Stimulated activated naive CD8-positive, alpha-beta T cell treated with anti-CD3 and anti-CD28 coated beads, Interleukin-15, Interleukin-2, amounts not matched to agents 100 ng/mL and 50 ng/mL, for 24 hours (primary cell): ENCODE results near the gene TYR.

Experiments used
- H3K27ac Mint-ChIP-seq: one replicate; pipeline ENCODE4 v1.8.0; 2021; ENCODE audit warnings: mild to moderate bottlenecking, mixed read lengths
- H3K27me3 Mint-ChIP-seq: one replicate; pipeline ENCODE4 v1.8.0; 2021; ENCODE audit warnings: mixed read lengths
- H3K36me3 Mint-ChIP-seq: one replicate; pipeline ENCODE4 v1.8.0; 2021; ENCODE audit warnings: low read depth, mixed read lengths
- H3K4me1 Mint-ChIP-seq: one replicate; pipeline ENCODE4 v1.8.0; 2021; ENCODE audit warnings: low read depth, mixed read lengths
- H3K4me3 Mint-ChIP-seq: one replicate; pipeline ENCODE4 v1.8.0; 2021; ENCODE audit warnings: mild to moderate bottlenecking, mixed read lengths
- H3K9me3 Mint-ChIP-seq: one replicate; pipeline ENCODE4 v1.8.0; 2021; ENCODE audit warnings: mixed read lengths

TYR gene

DNA sequence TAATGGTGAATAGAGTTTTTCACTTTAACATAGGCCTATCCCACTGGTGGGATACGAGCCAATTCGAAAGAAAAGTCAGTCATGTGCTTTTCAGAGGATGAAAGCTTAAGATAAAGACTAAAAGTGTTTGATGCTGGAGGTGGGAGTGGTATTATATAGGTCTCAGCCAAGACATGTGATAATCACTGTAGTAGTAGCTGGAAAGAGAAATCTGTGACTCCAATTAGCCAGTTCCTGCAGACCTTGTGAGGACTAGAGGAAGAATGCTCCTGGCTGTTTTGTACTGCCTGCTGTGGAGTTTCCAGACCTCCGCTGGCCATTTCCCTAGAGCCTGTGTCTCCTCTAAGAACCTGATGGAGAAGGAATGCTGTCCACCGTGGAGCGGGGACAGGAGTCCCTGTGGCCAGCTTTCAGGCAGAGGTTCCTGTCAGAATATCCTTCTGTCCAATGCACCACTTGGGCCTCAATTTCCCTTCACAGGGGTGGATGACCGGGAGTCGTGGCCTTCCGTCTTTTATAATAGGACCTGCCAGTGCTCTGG is at the start of gene TYR:
Gene TYR, plus strand, starts transcription at position 185 of the 541 bp plus-strand sequence. Its CDS starts 79 bp downstream, at position 264.
- Mint-ChIP-seq H3K36me3 (no peaks in the 10 kb centered on the region), H3K27ac (no peak within 1 kb of the TSS), H3K4me3 (no peak within 1 kb of the TSS), H3K4me1 (no peaks in the 10 kb centered on the region), H3K27me3 (no peaks in the 10 kb centered on the region), H3K9me3 (no peaks in the 10 kb centered on the region)

DNA sequence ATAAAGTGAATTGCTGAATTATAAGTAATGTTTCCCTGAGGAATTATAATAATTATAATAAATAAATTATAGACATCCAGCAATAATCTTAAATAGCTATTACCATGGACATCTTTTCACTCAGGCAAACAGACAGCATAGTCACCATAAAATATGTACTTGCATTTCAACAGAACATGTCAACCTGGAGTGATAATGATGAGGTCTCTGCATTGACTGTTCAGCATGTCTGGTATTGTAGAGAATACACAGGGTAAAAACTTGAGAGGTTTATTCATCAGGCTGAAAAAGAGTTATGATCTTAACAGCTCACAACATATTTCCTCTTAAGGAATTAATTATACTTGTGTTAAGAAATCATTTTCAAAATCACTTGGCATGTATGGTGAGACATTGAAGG is 41.1 kb upstream of the TYR start:
- no peaks in the 10 kb centered on the region for H3K36me3 Mint-ChIP-seq
- H3K27ac Mint-ChIP-seq, result no peak overlapping the region
- H3K4me3 Mint-ChIP-seq, result no peak overlapping the region
- no peaks in the 10 kb centered on the region for H3K4me1 Mint-ChIP-seq
- H3K9me3 Mint-ChIP-seq, result no peaks in the 10 kb centered on the region
- H3K27me3 Mint-ChIP-seq, result no peaks in the 10 kb centered on the region

DNA sequence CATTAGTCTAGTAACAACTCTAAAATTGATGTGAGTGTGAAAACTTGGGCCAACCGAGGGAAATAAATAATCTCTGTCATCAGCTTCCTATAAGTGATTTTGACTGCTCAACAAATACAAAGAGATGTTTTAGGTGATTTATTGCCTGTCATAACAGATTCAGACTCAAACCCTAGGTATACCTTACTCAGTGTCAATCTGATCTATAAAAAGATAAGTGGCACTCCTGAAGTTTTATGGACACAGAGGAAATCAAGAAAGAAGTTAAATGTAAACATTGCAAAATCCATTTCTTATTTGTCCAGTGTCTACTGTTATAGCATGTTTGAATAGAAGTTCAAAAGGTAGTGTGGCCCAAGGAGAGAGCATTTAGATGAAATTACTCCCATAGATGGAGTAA is 30.4 kb upstream of the TYR start:
- no peaks in the 10 kb centered on the region for H3K4me1 Mint-ChIP-seq
- no peak overlapping the region for H3K4me3 Mint-ChIP-seq

DNA sequence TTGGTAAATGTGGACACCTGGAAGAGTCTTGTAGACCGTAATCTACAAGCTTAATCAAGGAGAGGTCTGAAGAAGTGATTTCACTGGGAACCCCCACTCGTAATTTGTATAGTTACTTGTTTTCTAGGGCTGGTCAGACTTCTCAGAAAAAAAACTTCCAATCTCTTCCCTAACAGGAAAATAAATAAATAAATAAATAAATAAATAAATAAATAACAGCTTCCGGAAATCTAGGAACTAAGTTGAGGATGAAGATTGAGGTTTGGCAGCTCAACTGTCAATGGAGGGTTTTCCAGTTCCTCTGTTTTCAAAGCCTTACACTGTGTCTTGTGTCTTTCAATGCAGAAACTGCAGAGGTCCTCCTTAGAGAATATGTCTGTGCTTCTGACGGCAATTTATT is 17.7 kb upstream of the TYR start:
- H3K4me3 Mint-ChIP-seq, result no peak overlapping the region
- no peak overlapping the region for H3K27ac Mint-ChIP-seq
- H3K36me3 Mint-ChIP-seq, result no peaks in the 10 kb centered on the region
- no peaks in the 10 kb centered on the region for H3K27me3 Mint-ChIP-seq
- no peaks in the 10 kb centered on the region for H3K4me1 Mint-ChIP-seq
- no peaks in the 10 kb centered on the region for H3K9me3 Mint-ChIP-seq

More for the DNA sequence above, 30.4 kb upstream of the TYR start:
- no peak overlapping the region for H3K27ac Mint-ChIP-seq
- no peaks in the 10 kb centered on the region for H3K27me3 Mint-ChIP-seq
- no peaks in the 10 kb centered on the region for H3K9me3 Mint-ChIP-seq
- H3K36me3 Mint-ChIP-seq, result no peaks in the 10 kb centered on the region

DNA sequence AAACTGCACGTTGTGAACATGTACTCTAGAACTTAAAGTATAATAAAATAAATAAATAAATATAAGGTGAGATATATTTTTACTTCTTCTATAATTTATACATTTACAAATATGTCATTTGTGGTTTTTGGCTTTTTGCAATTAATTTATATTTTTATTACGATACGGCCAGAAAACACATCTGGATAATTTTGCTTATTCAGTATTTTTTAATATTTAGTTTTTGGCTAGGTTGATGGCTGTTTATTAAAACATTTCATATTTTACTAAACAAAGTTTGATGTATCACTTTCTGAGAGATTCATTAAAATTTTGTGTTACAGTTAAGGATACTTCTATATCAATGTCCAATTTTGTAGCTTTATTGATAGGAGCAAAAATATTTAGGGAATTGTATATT is 15.7 kb upstream of the TYR start:
- Mint-ChIP-seq H3K4me1 (no peaks in the 10 kb centered on the region), H3K9me3 (no peaks in the 10 kb centered on the region), H3K27me3 (no peaks in the 10 kb centered on the region), H3K27ac (no peak overlapping the region), H3K36me3 (no peaks in the 10 kb centered on the region), H3K4me3 (no peak overlapping the region)

DNA sequence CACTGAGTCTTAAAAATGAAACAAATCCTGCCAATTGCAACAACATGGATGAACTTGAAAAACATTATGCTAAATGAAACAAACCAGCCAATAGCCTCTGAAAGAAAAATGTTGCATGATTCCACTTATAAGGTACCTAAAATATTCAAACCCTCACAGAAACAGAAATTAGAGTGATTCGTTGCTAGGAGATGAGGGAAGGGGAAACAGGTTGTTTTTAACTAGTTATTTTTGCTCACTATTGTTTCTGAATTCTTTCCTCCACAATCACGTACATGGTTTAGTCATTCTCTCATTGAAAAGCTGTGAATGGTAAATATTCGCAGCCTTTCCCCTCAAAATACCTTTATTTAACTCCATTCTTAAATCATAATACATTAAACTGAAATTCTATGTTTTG is 14.0 kb upstream of the TYR start:
- Mint-ChIP-seq H3K36me3 (no peaks in the 10 kb centered on the region), H3K27me3 (no peaks in the 10 kb centered on the region), H3K27ac (no peak overlapping the region), H3K4me3 (no peak overlapping the region), H3K9me3 (no peaks in the 10 kb centered on the region), H3K4me1 (no peaks in the 10 kb centered on the region)

DNA sequence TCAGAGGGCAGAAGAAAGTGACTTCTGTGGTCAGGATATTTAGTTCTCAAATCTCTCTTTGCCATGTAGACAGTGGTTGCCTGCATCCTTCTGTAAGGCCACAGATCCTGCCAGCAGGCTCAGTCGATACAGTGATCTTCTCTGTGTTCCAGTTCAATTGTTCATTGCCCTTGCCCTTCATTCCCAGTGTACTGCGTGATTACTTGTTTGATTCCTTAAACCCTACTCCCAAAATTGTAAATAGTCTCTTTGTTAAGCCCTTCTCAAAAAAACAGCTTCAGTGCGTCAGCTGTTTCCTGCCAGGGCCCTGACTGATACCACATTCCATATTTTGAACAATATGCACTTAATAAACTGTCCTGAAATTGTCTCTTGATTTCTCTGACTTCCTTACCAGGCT is 9.3 kb upstream of the TYR start:
- H3K27me3 Mint-ChIP-seq, result no peaks in the 10 kb centered on the region
- H3K36me3 Mint-ChIP-seq, result no peaks in the 10 kb centered on the region
- no peaks in the 10 kb centered on the region for H3K4me1 Mint-ChIP-seq
- no peak overlapping the region for H3K27ac Mint-ChIP-seq
- H3K4me3 Mint-ChIP-seq, result no peak overlapping the region
- H3K9me3 Mint-ChIP-seq, result no peaks in the 10 kb centered on the region

DNA sequence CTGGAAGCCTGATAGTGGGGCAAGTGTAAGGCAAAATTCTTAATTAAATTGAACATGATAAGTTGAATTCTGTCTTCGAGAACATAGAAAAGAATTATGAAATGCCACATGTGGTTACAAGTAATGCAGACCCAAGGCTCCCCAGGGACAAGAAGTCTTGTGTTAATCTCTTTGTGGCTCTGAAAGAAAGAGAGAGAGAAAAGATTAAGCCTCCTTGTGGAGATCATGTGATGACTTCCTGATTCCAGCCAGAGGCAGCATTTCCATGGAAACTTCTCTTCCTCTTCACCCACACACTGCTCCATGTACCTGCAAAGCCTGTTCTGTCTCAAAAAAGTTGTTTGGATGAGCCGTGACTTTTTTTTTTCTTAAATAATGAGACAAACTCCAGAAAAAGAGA is 1.9 kb upstream of the TYR start:
- Mint-ChIP-seq H3K9me3 (no peaks in the 10 kb centered on the region), H3K27ac (no peak overlapping the region)

DNA sequence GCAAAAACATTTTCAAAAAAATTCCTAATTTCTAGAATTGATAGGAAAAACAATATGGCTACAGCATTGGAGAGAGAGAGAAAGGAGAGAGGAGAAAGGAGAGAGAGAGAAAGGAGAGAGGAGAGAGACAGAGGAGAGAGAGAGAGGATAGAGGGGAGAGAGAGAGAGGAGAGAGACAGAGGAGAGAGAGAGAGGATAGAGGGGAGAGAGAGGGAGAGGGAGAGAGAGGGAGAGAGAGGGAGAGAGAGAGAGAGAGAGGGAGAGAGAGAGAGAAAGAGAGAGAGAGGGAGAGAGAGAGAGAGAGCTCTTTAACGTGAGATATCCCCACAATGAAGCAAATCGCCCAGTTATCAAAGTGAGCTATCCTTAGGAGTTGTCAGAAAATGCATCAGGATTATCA is 737 bp upstream of the TYR start:
- no peaks in the 10 kb centered on the region for H3K27me3 Mint-ChIP-seq
- no peak overlapping the region for H3K4me3 Mint-ChIP-seq
- no peaks in the 10 kb centered on the region for H3K9me3 Mint-ChIP-seq
- H3K4me1 Mint-ChIP-seq, result no peaks in the 10 kb centered on the region
- no peaks in the 10 kb centered on the region for H3K36me3 Mint-ChIP-seq
- no peak overlapping the region for H3K27ac Mint-ChIP-seq

More for the DNA sequence above, 1.9 kb upstream of the TYR start:
- Mint-ChIP-seq H3K27me3 (no peaks in the 10 kb centered on the region), H3K4me1 (no peaks in the 10 kb centered on the region), H3K4me3 (no peak overlapping the region), H3K36me3 (no peaks in the 10 kb centered on the region)

DNA sequence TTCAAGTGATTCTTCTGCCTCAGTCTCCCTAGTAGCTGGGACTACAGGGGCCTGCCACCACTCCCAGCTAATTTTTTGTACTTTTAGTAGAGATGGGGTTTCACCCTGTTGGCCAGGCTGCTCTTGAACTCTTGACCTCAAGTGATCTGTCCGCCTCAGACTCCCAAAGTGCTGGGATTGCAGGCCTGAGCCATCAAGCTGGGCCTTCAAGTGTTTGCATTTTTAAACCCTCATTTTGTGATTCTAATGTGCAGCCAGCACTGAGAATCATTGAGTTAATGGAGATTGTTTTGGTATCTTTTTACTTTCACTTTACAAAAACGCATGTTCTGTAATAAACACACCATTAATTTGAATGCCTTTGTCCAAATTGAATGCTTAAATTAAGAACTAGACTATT is 3.4 kb downstream of the TYR start:
- Mint-ChIP-seq H3K9me3 (no peaks in the 10 kb centered on the region), H3K27ac (no peak overlapping the region), H3K27me3 (no peaks in the 10 kb centered on the region)

DNA sequence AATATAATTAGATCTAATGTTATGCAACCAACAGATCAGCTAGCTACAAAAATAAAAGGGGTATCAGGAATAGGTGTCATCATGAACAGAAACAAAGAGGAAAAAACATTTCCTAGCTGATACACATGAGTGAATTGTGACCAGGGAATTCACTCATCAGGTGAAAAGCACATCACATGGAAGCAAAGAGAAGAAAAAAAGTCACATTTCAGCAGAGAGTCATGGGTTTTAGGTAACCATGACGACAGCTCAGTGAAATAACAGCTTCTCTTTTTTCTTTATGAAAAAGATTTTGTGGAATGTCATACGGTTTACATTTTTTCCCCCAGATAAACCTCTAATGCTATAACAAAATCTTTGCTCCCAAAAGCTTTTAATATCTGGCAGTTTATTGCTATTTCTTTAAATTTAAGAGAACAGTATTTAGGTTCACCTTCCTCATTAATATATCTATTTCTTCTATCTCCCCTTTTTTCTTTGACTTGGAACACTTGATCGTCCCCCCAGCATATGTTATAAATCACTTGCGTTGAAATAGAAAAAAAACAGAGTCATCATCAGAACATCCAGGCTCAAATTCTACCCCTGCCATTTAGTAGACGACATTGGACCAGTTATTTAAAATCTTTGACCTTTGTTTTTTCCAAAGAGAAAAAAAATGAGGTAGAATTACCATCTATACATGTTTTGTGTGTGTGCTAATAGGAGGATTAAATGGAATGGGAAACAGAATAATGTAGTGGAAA is 5.3 kb downstream of the TYR start:
- Mint-ChIP-seq H3K4me3 (no peak overlapping the region), H3K9me3 (no peaks in the 10 kb centered on the region), H3K27ac (no peak overlapping the region), H3K27me3 (no peaks in the 10 kb centered on the region), H3K36me3 (no peaks in the 10 kb centered on the region), H3K4me1 (no peaks in the 10 kb centered on the region)

More for the DNA sequence above, 3.4 kb downstream of the TYR start:
- H3K36me3 Mint-ChIP-seq, result no peaks in the 10 kb centered on the region
- no peak overlapping the region for H3K4me3 Mint-ChIP-seq
- no peaks in the 10 kb centered on the region for H3K4me1 Mint-ChIP-seq

DNA sequence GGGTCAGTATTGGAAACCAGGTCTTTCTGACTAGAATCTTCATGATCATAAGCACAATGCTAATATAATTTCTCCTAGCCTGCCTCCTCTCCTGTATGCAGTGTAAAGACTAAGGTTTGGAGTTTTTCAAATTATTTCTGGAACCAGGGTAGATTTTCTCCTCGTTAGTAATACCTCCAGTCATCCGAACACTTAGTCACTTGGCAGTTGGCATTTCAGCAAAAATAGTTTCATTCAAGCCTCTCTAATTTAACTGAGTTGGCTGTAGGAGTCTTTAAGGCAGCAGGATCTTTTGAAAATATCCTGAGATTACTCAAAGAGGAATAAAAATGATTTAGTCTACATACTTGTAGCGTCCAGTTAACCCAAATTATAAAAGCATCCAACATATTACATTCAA is 6.3 kb downstream of the TYR start:
- H3K36me3 Mint-ChIP-seq, result no peaks in the 10 kb centered on the region
- H3K27me3 Mint-ChIP-seq, result no peaks in the 10 kb centered on the region
- H3K4me1 Mint-ChIP-seq, result no peaks in the 10 kb centered on the region
- H3K9me3 Mint-ChIP-seq, result no peaks in the 10 kb centered on the region
- H3K4me3 Mint-ChIP-seq, result no peak overlapping the region
- no peak overlapping the region for H3K27ac Mint-ChIP-seq

DNA sequence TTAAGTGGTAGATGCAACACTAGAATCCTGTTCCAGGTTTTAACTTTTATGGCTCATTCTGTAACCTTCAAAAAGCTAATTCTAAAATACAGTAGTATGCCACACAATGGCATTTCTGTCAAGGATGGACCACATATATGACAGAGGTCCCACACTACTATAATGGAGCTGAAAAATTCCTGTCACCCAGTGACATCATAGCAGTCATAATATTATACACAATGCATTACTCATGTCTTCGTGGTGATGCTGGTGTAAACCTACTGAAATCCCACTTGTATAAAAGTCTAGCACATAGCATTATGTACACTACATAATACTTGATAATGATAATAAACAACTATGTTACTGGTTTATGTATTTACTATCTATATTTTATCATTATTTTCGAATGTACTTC is 12.1 kb downstream of the TYR start:
- Mint-ChIP-seq H3K4me1 (no peaks in the 10 kb centered on the region), H3K36me3 (no peaks in the 10 kb centered on the region), H3K4me3 (no peak overlapping the region), H3K9me3 (no peaks in the 10 kb centered on the region), H3K27ac (no peak overlapping the region), H3K27me3 (no peaks in the 10 kb centered on the region)

DNA sequence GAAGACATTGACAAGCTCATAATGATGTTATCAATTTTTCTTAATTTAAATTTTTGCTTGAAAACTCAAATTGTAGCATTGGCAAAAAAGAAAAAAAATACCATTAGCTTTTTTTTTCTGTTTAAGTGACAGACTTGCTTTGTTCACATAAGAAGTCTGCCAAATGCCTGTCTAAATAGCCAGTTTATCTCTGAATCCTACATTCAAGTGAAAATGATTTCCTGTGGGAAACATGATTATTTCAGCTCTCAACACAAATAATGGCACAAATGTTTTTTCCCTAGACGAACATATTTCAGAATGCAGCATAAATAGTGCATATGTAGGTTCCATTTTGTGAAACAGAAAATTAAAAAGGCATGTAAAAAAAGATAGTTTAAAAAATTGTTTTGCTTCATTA is 23.5 kb downstream of the TYR start:
- Mint-ChIP-seq H3K27ac (no peak overlapping the region), H3K9me3 (no peaks in the 10 kb centered on the region), H3K4me3 (no peak overlapping the region), H3K27me3 (no peaks in the 10 kb centered on the region), H3K4me1 (no peaks in the 10 kb centered on the region), H3K36me3 (no peaks in the 10 kb centered on the region)

DNA sequence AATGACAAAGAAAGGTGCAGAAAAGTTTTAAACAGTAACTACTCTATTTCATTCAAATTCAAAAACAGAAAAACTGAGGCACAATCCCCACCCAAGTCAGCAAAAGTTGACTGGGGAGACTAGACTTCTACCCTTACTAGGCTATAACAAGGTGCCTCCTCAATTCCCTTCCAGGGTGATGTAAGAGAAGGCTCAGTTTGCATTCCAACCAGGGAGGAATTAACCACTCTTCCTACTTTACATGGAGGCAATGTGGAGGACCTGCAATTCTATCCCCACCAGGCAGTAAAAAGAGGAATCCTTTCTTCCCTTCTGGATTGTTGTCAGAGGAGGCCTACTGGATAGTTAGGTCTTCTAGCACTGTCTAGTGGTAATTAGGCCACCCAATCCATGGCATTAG is 26.1 kb downstream of the TYR start:
- Mint-ChIP-seq H3K9me3 (no peaks in the 10 kb centered on the region), H3K27ac (no peak overlapping the region), H3K36me3 (no peaks in the 10 kb centered on the region)

DNA sequence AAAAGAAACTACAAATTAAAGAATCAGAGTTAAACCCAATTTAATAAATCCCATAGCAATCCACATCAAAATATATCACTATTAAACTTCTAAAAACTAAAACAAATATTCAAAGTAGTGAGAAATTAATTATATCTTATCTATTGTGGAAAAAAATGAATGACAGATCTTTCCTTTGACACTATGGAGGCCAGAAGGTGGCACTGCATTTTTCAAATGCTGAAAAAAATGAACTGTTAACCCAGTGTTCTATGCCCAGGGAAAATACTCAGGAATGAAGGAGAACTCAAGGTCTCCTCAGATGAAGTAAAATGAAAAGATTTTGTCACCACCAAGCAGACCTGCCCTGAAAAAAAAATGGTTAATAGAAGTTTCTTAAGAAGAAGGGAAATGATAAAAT is 27.7 kb downstream of the TYR start:
- no peaks in the 10 kb centered on the region for H3K9me3 Mint-ChIP-seq
- no peak overlapping the region for H3K4me3 Mint-ChIP-seq
- no peak overlapping the region for H3K27ac Mint-ChIP-seq
- no peaks in the 10 kb centered on the region for H3K27me3 Mint-ChIP-seq
- H3K4me1 Mint-ChIP-seq, result no peaks in the 10 kb centered on the region
- no peaks in the 10 kb centered on the region for H3K36me3 Mint-ChIP-seq

More for the DNA sequence above, 26.1 kb downstream of the TYR start:
- Mint-ChIP-seq H3K4me1 (no peaks in the 10 kb centered on the region), H3K4me3 (no peak overlapping the region), H3K27me3 (no peaks in the 10 kb centered on the region)
